ENCODE data around the gene MYOZ2.

MYOZ2 gene

DNA sequence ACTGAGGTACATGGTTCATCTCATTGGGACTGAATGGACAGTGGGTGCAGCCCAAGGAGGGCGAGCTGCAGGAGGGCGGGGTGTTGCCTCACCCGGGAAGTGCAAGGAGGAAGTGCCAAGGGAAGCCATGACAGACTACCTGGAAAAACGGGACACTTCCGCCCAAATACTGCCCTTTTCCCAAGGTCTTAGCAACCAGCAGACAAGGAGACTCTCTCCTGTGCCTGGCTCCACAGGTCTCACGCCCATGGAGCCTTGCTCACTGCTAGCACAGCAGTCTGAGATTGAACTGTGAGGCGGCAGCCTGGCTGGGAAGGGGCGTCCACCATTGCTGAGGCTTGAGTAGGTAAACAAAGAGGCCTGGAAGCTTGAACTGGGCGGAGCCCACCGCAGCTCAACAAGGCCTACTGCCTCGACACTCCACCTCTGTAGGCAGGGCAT lies 62.2 kb downstream of the MYOZ2 start:
- no peak for DNase-seq (ENCODE audit: low read depth)

DNA sequence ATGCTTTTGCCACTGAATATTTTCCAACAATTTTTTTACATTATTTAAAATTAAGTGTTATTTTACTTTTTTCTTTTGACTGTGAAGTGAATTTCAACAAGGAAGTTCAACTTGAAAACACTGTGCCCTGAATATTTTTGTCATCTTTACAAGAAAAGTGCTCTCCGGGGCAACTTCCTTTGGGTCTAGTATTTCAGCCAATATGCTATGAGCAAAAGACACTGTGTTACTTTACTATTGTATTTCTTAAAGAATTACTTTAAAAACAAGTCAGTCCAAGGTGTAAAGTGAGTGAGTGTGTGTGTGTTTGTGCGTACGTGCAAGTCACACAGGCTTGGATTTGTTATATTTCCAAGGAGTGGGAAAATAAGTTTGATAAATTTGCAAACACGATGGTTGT lies 69.3 kb downstream of the MYOZ2 start:
- no peak for DNase-seq (ENCODE audit: low read depth)

- DNase-seq (ENCODE audit: low read depth), result no peak
Measured at GRCh38 chr4:119205690-119206089, 70.1 kb downstream of the MYOZ2 start.

DNA sequence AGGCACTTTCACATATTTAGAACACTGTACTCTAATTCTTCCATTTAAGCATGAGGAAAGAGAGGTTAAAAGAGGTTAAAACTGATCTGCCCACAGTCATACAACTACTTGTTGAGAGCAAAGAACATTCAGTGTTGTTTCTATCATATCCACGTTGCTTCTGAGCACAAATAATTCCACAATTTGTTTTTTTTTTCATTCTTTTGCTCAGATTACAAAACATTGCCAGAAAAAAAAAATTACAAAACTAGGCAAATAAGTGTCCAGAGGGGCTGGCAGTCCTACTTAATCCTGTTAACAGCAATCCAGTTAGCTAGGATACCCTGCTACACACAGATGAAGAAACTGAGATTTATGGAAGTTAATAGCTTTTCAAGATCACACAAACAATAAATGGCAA lies 70.5 kb downstream of the MYOZ2 start:
- no peak for DNase-seq (ENCODE audit: low read depth)

DNA sequence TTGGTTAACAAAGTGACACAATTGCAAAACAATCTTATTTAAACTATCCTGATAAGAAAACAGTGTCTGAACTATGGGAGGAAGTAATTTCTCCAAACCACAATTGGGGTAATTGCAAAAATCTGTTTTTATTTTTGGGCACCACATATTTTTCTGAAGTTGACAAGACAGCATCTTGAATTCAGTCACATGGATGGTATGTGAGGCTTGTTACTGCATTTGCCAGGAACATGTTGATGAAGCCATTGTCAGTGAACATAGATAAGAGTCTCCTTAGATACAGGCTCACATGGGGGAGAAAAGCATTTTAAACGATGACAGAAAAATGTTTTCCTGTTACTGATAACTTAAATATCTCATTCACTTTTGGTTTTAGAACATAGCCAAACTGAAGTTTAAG lies 71.4 kb downstream of the MYOZ2 start:
- no peak for DNase-seq (ENCODE audit: low read depth)

DNA sequence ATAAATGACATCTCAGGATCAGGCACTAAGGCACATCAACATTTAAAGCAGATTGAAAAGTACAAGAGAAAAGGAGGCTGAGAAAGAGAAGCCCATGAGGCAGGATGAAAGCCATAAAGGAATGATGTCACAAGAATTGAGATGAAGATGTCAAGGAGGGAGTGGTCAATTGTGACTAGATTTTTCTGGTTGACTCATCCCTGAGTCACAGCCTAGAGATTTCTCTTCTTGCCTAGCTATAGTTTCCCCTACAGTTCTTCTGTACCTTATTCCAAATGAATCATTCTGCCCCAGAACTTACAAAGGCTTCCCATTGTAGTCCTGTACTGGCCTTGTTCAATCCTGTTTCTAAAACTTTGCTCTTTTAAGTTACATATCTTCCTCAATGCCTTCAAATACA lies 73.4 kb downstream of the MYOZ2 start:
- peak; percentile 19 for DNase-seq (ENCODE audit: low read depth)

- DNase-seq (ENCODE audit: low read depth), result no peak
Measured at GRCh38 chr4:119209586-119209985, 74.0 kb downstream of the MYOZ2 start.

DNA sequence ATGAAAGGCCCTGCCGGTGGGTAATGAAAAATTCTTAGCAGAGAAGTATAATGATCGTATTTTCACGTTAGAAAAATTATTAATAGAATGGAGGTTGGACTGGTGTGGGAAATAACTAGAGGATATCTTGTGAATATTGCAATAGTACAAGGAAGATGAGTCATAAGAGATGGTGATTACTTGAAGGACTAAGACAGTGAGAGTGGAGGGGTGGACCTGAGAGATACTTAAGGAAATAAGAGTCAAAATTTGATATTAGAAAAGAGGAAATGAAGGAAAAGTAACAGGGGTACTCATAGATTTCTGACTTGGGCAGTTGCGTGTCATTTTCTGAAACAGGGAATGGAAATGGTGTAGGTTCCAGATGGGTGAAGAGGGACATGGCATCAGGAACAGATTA lies 75.1 kb downstream of the MYOZ2 start:
- DNase-seq (ENCODE audit: low read depth), result no peak

GRCh38 chr4:119211867-119212233 lies 76.2 kb downstream of the MYOZ2 start:
- DNase-seq (ENCODE audit: low read depth), result no peak

DNA sequence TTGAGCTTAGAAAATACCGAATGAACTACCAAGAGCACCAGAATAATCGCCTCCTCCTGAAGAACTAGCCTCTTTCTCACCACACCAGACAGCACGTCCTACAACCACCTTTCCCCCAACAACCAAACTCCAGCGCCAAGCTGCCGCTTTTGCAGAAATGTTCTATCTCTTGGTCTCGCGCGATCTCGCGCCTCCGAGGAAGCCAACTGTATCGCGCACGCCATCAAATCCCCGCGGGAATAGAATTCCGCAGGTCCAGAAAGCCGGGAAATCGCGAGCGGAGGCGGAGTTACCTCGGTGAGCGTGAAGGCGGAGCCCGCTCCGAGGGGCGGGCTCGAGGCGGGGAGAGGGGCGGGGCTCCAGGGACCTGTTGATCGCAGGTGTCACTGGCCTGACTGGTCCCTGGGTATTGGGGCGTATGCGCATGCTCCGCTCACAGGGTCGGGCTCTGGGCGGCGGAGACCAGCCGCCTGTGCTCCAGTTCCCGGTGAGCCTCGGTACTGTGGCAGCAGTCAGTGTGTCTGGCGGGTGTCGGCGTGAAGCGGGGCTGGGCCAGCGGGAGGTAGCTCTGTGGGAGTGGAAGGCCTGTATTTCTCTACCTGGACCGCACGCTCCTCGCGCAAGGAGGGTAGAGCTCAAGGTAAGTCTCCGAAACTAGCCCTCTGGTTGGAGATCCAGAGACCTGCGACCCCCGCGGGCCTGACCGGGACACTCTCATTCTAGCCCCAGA lies 76.8 kb downstream of the MYOZ2 start, which contains the start of gene USP53:
USP53 (plus strand) TSS at position 480 of the 730 bp plus-strand sequence. CDS start 27,047 bp downstream, outside the sequence.
- DNase-seq (ENCODE audit: low read depth), result peak; percentile 95

- peak; percentile 35 for DNase-seq (ENCODE audit: low read depth)
Measured at GRCh38 chr4:119212964-119213606, 77.5 kb downstream of the MYOZ2 start.

GRCh38 chr4:119218093-119218492 lies 82.5 kb downstream of the MYOZ2 start:
- no peak for DNase-seq (ENCODE audit: low read depth)

DNA sequence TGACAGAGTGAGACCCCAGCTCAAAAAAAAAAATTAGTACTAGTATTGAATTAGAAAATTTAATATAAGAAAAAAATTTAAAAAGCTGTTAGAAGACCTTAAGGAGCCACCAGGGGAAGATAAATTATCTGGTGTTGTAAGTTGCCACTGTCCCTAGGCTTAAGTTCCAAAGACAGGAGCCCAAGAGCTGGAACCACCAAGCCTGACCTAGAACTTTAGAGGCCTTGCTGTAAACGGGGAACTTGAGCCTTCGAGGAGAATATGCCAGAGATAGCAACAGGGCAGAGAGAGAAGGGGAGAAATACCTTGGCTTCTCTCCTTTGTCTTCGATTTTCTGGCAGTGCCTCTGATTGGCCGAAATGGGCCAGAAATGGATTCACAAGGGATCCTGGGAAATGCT lies 85.8 kb downstream of the MYOZ2 start:
- no peak for DNase-seq (ENCODE audit: low read depth)

DNA sequence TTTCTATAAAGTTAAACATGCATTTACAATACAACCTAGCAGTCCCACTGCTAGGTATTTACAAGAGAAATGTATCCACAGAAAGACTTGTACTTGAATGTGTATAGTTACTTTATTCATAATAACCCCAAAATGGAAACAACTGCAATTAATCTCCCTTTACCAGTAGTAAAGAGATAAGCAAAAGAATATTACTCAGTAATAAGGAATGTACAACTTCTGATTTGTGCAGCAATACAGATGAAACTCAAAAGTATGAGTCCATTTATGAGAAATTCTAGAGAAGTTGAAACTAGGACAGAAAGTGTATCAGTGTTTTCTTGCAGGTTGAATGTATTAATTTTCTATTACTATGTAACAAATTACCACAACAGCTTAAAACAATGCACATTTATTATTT lies 92.1 kb downstream of the MYOZ2 start:
- DNase-seq (ENCODE audit: low read depth), result no peak

DNA sequence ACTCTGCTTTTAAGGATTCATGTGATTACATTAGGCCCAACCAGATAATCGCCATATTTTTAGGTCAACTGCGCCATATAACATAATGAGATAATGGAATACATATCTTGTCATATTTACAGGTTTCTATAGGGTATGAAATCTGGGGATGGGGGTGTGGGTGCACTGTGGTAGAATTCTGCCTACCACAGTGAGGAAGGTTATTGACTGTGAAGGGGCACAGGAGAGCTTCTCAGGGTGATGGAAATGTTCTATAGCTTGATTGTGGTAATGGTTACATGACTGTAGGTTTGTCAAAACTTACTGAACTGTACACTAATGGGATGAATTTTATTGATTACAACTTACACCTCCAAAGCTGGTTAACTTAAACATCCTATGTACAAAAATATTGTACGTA lies 92.8 kb downstream of the MYOZ2 start:
- DNase-seq (ENCODE audit: low read depth), result no peak

DNA sequence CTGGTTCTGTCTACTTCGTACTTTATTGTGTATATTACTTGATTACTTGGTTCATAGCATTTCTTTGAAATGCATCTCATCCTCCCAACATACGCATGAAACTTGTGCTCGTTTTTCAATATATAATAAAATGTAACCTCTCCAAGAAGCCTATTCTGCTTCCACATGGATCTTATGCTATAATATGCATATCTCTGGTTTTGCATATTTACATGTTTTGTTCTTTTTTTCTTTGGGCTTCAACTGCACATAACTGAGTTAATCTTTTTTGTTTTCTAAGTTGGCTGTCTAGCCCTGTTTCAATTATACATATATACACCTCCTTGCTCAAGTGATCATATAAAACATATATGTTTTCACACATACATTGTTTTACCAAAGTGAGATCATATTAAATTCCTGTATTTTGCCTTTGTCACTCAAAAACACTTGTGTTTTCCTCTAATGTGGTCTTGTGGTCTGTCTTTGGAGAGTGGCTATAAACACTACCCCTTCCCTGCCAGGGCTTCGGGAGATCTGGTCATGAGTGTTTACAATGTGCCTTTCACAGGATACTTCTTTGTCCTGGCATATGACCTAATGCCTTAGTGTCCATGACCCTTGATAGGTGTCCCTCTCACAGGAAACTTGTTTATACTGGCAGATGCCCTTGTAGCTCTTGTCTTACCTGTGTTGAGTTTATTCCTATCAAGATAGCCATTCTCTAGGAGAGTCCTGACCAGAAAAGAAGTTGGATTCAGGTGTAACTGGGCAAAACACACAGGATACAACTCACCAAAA lies 94.5 kb downstream of the MYOZ2 start:
- DNase-seq (ENCODE audit: low read depth), result no peak

DNA sequence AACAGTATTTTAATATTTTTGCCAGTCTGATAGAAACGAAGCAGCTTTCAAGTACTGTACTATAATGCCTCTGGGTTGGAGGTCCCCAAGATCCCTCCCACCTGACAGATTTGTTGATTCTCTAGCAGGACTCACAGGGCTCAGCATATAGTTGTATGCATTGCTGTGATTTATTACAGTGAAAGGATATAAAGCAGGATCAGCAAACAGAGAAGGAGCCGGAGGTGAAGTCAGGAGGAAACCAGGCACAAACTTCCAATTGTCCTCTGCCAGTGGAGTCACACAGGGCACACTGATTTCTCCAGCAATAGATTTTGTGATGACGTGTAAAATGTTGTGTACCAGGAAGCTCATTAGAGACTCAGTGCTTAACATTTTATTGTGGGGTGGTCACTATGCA lies 95.9 kb downstream of the MYOZ2 start:
- no peak for DNase-seq (ENCODE audit: low read depth)

DNA sequence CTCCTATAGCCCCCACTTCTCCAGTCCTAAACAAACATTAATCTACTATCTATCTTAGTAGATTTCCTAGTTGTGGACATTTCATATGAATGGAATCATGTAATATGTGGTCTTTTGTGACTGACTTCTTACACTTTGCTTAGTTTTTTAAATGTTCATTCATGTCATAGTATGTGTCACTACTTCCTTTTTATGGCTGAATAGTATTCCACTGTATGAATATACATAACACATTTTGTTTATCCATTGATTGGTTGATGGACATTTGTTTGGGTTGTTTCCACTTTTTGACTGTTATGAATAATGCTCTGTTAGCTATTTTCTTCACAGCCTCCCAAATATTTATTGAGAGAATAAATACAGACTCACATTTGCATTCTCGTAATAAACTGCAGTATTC lies 96.7 kb downstream of the MYOZ2 start:
- no peak for DNase-seq (ENCODE audit: low read depth)

DNA sequence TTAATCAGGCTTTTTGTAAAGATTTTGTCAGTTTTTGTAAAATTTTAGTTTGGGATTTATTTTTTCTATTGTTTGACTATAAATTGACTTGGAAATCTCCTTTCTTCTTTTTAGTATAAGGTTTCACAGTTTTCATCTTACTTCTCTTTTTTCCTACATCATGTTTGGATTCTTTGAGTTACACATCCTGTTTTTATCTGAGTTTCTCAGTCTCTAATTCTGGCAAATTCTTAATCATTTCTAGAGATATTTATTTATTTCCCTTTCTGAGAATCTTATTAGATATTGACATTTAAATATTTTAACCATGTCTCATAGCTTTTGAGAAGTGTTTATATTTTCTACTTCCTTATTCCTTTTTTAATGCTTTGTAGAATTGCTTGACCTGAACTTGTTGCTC lies 97.6 kb downstream of the MYOZ2 start:
- no peak for DNase-seq (ENCODE audit: low read depth)

DNA sequence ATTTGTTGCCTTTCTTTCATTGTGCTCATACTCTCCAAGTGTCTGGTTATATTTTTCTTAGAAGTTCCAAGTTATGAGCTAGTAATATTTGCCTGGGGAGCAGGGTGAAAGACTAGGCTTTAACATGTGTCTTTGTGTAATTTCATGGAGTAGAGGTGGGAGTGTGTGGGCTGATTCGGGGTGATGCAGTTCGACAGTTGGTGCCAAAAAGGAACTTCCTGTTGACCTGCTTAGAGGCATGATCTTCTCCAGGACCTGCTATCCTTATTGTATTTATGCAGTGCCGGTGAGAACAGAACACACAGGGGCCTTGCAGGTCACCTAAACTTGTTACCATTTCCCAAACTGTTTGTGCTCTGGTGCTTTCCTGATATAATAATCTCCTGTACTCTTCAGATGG lies 98.1 kb downstream of the MYOZ2 start:
- DNase-seq (ENCODE audit: low read depth), result no peak

DNA sequence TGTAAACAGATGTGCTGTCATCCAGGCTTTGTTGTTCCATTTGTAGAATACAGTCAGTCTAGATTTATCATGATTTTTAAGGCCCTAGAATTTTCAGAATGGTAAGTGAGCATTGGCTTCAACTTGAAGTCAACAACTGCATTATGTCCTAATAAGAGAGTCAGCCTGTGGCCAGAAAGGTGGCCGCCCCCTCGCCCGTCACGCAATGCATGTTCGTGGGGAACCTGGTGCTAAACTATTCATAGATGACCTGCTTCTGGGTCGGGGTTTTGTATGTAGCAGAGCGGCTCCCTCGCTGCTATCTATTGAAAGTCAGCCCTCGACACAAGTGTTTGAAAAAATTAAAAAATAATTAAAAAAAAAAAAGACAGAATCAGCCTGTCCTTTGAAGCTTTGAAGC lies 101.6 kb downstream of the MYOZ2 start:
- no peak for DNase-seq (ENCODE audit: low read depth)

All from stimulated activated CD8-positive, alpha-beta memory T cell treated with anti-CD3 and anti-CD28 coated beads, Interleukin-7, amount 100 ng/mL, for 24 hours (primary cell).